Ovary (tissue), 3 donors: ENCODE data around the gene ARFGAP3.

Experiments
- EP300 ChIP-seq: sonication (generic); formaldehyde crosslinking; IDR thresholded peaks from one replicate; pipeline ENCODE4 v1.6.1; 2017; ENCODE audit warnings: antibody characterized with exemption
- POLR2A ChIP-seq: fragments of 450-650 bp; IDR thresholded peaks from one replicate; pipeline ENCODE4 v1.6.1; 2017; ENCODE audit warnings: antibody characterized with exemption, mild to moderate bottlenecking, moderate library complexity
- TF ChIP-seq, protein P1 (sequence below), 3 donors: fragments of 450-650 bp in 2 of 3; fragments of 200-600 bp in 1 of 3; IDR thresholded peaks; one replicate each; pipeline versions ENCODE4 v1.5.1 to v1.8.0; 2016 to 2022; ENCODE audit warnings: antibody characterized with exemption in 3 of 3, mild to moderate bottlenecking in 1 of 3
- donor health status: DM: no; HTN: no; CAD: no.

GRCh38 chr22:42880815-42881214, 23.7 kb upstream of the ARFGAP3 start:
- TF ChIP-seq, protein P1, sequence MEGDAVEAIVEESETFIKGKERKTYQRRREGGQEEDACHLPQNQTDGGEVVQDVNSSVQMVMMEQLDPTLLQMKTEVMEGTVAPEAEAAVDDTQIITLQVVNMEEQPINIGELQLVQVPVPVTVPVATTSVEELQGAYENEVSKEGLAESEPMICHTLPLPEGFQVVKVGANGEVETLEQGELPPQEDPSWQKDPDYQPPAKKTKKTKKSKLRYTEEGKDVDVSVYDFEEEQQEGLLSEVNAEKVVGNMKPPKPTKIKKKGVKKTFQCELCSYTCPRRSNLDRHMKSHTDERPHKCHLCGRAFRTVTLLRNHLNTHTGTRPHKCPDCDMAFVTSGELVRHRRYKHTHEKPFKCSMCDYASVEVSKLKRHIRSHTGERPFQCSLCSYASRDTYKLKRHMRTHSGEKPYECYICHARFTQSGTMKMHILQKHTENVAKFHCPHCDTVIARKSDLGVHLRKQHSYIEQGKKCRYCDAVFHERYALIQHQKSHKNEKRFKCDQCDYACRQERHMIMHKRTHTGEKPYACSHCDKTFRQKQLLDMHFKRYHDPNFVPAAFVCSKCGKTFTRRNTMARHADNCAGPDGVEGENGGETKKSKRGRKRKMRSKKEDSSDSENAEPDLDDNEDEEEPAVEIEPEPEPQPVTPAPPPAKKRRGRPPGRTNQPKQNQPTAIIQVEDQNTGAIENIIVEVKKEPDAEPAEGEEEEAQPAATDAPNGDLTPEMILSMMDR (IDR thresholded peaks at IDR 0.05): no peak
- TF ChIP-seq POLR2A: no peak
- TF ChIP-seq EP300: no peak
